CD14-positive monocyte (primary cell): Measurements from ENCODE around the gene PACC1. TPM values are rescaled to one million over a fixed set of nuclear protein-coding genes. Genes with fewer than 3 reads are reported as not detected.

Experiments
- DNase-seq, 3 donors: peaks; one replicate each; pipeline ENCODE4 v3.0.0-alpha.2; 2011 to 2022
- H2AFZ ChIP-seq: 2 replicates; pipeline ENCODE4 v1.6.0; 2012; ENCODE audit warnings: mild to moderate bottlenecking, low read depth, low read length, inconsistent platforms; ENCODE audit not compliant: insufficient read depth, poor library complexity, severe bottlenecking
- H3K27ac ChIP-seq, 2 donors: 1 replicate in 1 of 2; 2 replicates in 1 of 2; pipeline ENCODE4 v1.5.1; 2012 to 2013; ENCODE audit warnings: low read length in 2 of 2, control low read depth in 1 of 2, inconsistent platforms in 1 of 2, low read depth in 1 of 2, mild to moderate bottlenecking in 1 of 2
- H3K27me3 ChIP-seq, 2 donors: one replicate each; pipeline versions ENCODE4 v1.6.0 to v1.6.1; 2011 to 2013; ENCODE audit warnings: low read length in 2 of 2; ENCODE audit not compliant: control insufficient read depth in 2 of 2, insufficient read depth in 2 of 2
- H3K36me3 ChIP-seq, 2 donors: replicated peaks in 1 of 2; 1 replicate in 1 of 2; 2 replicates in 1 of 2; pipeline versions ENCODE4 v1.5.1 to v1.6.1; 2012 to 2013; ENCODE audit warnings: low read length in 2 of 2, control low read depth in 1 of 2, inconsistent platforms in 1 of 2, mild to moderate bottlenecking in 1 of 2; ENCODE audit not compliant: insufficient read depth in 2 of 2, control insufficient read depth in 1 of 2
- H3K4me1 ChIP-seq, 2 donors: 1 replicate in 1 of 2; 2 replicates in 1 of 2; pipeline versions ENCODE4 v1.5.1 to v1.6.1; 2012 to 2013; ENCODE audit warnings: low read length in 2 of 2, control low read depth in 1 of 2, inconsistent platforms in 1 of 2, mild to moderate bottlenecking in 1 of 2, moderate library complexity in 1 of 2; ENCODE audit not compliant: insufficient read depth in 2 of 2, control insufficient read depth in 1 of 2
- H3K4me2 ChIP-seq: replicated peaks from 2 replicates; pipeline ENCODE3; 2012; ENCODE audit warnings: low read length, moderate library complexity, mild to moderate bottlenecking; ENCODE audit not compliant: poor library complexity, severe bottlenecking; ENCODE audit errors: extremely low read depth
- H3K4me3 ChIP-seq, 3 experiments: fragments of 200-600 bp in 1 of 3; sonication (generic) in 1 of 3; replicated peaks in 1 of 3; 1 replicate in 2 of 3; 2 replicates in 1 of 3; pipeline ENCODE4 v1.5.1; 2011 to 2013; ENCODE audit warnings: low read length in 3 of 3, mild to moderate bottlenecking in 3 of 3, control low read depth in 2 of 3, low read depth in 2 of 3, inconsistent platforms in 1 of 3, moderate library complexity in 1 of 3
- H3K79me2 ChIP-seq: 2 replicates; pipeline ENCODE4 v1.6.0; 2012; ENCODE audit warnings: mild to moderate bottlenecking, control low read depth, inconsistent platforms, low read length, moderate library complexity; ENCODE audit not compliant: insufficient read depth
- H3K9ac ChIP-seq: 2 replicates; pipeline ENCODE4 v1.6.0; 2017; ENCODE audit warnings: low read length, mild to moderate bottlenecking; ENCODE audit not compliant: insufficient read depth, poor library complexity, severe bottlenecking
- H3K9me3 ChIP-seq, 2 donors: replicated peaks in 1 of 2; 1 replicate in 1 of 2; 2 replicates in 1 of 2; pipeline versions ENCODE4 v1.5.1 to v1.6.1; 2012 to 2013; ENCODE audit warnings: low read length in 2 of 2, control low read depth in 1 of 2; ENCODE audit not compliant: control insufficient read depth in 1 of 2, insufficient read depth in 1 of 2
- H4K20me1 ChIP-seq: 2 replicates; pipeline ENCODE4 v1.6.0; 2012; ENCODE audit warnings: mild to moderate bottlenecking, low read length, control low read depth, moderate library complexity; ENCODE audit not compliant: insufficient read depth
- H3K27ac Mint-ChIP-seq, 7 donors: one replicate each; pipeline ENCODE4 v1.8.0; 2020; ENCODE audit warnings: mild to moderate bottlenecking in 7 of 7, mixed read lengths in 7 of 7, moderate library complexity in 6 of 7, inconsistent platforms in 2 of 7
- H3K27me3 Mint-ChIP-seq, 3 donors: one replicate each; pipeline ENCODE4 v1.8.0; 2021 to 2022; ENCODE audit warnings: low read depth in 3 of 3, mild to moderate bottlenecking in 3 of 3, mixed read lengths in 3 of 3, moderate library complexity in 3 of 3, inconsistent platforms in 1 of 3
- H3K36me3 Mint-ChIP-seq, 2 donors: one replicate each; pipeline ENCODE4 v1.8.0; 2020; ENCODE audit warnings: mixed read lengths in 2 of 2, inconsistent platforms in 1 of 2, mild to moderate bottlenecking in 1 of 2
- H3K4me1 Mint-ChIP-seq: one replicate; pipeline ENCODE4 v1.8.0; 2020; ENCODE audit warnings: mild to moderate bottlenecking, mixed read lengths
- H3K4me3 Mint-ChIP-seq, 2 donors: one replicate each; pipeline ENCODE4 v1.8.0; 2020; ENCODE audit warnings: mild to moderate bottlenecking in 2 of 2, mixed read lengths in 2 of 2, moderate library complexity in 1 of 2
- H3K9me3 Mint-ChIP-seq, 7 donors: one replicate each; pipeline ENCODE4 v1.8.0; 2020 to 2022; ENCODE audit warnings: mixed read lengths in 7 of 7, mild to moderate bottlenecking in 6 of 7, moderate library complexity in 6 of 7, inconsistent platforms in 2 of 7
- WGBS: methylation state at CpG from one replicate; pipeline ENCODE4 v1.1.5; 2013; ENCODE audit warnings: missing lambda C conversion rate; ENCODE audit not compliant: insufficient coverage; 5-methylcytosine and 5-hydroxymethylcytosine counted together
- intact Hi-C, 2 donors: fragments of 100-400 bp; cut with micrococcal nuclease; formaldehyde crosslinking; loops; one replicate each; pipeline versions ENCODE4 v1.15.0 to v1.15.1; 2023
- polyA plus RNA-seq, 3 donors: library from polyadenylated mRNA; depleted of rRNA in 1 of 3; unstranded in 2 of 3; stranded (reverse) in 1 of 3; fragments of 300-500 nt in 2 of 3; fragments of >200 nt in 1 of 3; fragmentation: Illumina TruSeq in 2 of 3; gene quantifications; 1 replicate in 2 of 3; 2 replicates in 1 of 3; pipeline ENCODE4 v1.2.3, GENCODE V29; 2012 to 2021
- TF ChIP-seq, protein P1 (sequence below): fragments of 200-600 bp; IDR thresholded peaks from one replicate; pipeline ENCODE4 v1.8.0; 2022; ENCODE audit warnings: antibody characterized with exemption, mild to moderate bottlenecking

Gene PACC1
- polyA plus RNA-seq, 3 donors, result 14.0 to 16.6 (median 14.7) TPM

DNA sequence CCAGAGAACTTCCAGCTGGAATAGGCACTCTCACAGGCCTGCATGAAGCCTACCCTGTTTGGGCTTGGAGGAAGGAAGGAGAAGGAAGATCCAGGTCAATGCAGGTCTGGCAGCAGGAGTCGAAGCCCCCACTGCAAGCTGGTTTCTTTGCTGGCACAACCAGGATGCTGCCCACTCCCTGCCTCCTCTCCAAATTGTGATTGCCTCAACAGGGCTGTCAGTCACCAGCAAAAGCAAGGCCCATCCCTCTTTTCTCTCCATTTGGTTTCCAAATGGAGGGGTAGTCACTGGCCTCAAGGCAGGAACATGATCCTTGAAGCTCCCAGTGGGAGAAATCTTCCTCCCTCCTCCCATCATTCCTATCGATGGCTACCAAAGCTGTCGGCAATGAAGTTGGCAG lies 37.0 kb downstream of the PACC1 start:
- no peaks in the 10 kb centered on the region for H3K9me3 ChIP-seq
- intact Hi-C loops, result no loop called here
- no peak overlapping the region for H3K4me3 Mint-ChIP-seq
- peaks cover 0 to 3% (median 0%) of the 10 kb centered on the region in 7 donors for H3K9me3 Mint-ChIP-seq
- peaks cover 87 to 94% of the 10 kb centered on the region in 2 donors for H3K36me3 Mint-ChIP-seq
- peak overlapping the region in 1 of 7 donors; percentile 10 for H3K27ac Mint-ChIP-seq
- H3K4me1 ChIP-seq, result no peaks in the 10 kb centered on the region
- H2AFZ ChIP-seq, result no peak overlapping the region
- H3K27me3 Mint-ChIP-seq, result no peaks in the 10 kb centered on the region
- H3K27me3 ChIP-seq, result no peaks in the 10 kb centered on the region
- DNase-seq, result no peak
- TF ChIP-seq, protein P1, sequence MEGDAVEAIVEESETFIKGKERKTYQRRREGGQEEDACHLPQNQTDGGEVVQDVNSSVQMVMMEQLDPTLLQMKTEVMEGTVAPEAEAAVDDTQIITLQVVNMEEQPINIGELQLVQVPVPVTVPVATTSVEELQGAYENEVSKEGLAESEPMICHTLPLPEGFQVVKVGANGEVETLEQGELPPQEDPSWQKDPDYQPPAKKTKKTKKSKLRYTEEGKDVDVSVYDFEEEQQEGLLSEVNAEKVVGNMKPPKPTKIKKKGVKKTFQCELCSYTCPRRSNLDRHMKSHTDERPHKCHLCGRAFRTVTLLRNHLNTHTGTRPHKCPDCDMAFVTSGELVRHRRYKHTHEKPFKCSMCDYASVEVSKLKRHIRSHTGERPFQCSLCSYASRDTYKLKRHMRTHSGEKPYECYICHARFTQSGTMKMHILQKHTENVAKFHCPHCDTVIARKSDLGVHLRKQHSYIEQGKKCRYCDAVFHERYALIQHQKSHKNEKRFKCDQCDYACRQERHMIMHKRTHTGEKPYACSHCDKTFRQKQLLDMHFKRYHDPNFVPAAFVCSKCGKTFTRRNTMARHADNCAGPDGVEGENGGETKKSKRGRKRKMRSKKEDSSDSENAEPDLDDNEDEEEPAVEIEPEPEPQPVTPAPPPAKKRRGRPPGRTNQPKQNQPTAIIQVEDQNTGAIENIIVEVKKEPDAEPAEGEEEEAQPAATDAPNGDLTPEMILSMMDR, result no peak
- H3K4me3 ChIP-seq, result no peak overlapping the region
- no peak overlapping the region for H3K4me2 ChIP-seq
- peaks cover 51 to 98% of the 10 kb centered on the region in 2 donors for H3K36me3 ChIP-seq
- H3K4me1 Mint-ChIP-seq, result peaks cover 5% of the 10 kb centered on the region
- H4K20me1 ChIP-seq, result no peaks in the 10 kb centered on the region
- WGBS, result no CpG with 5 or more reads among the region's 3 CpGs
- no peaks in the 10 kb centered on the region for H3K79me2 ChIP-seq
- H3K27ac ChIP-seq, result no peak overlapping the region
- H3K9ac ChIP-seq, result no peak overlapping the region

DNA sequence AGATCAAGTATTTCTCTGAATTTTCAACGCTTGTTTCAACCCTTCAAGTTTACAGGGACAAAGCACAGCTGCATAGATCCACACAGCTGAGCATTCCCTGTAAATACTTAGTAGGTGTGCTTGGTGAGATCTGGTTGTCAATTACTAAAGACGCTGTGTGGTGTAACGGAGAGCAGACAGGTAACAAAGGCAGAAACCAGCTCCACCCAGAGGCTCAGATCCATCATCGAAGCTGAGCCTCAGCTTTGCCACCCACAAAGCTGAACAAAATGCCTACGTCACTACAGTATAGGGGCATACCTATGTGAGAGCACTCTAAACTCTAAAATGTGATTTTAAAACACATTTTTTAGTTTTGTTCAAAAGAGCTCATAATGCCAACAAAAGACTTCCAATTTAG lies 38.7 kb downstream of the PACC1 start:
- no peak overlapping the region for H3K27ac ChIP-seq
- H3K36me3 ChIP-seq, result peaks cover 57 to 100% of the 10 kb centered on the region in 2 donors
- H3K9ac ChIP-seq, result no peak overlapping the region
- no peak overlapping the region for H3K4me3 ChIP-seq
- no peak overlapping the region for H3K4me2 ChIP-seq
- H3K36me3 Mint-ChIP-seq, result peaks cover 85 to 94% of the 10 kb centered on the region in 2 donors
- WGBS, result no CpG with 5 or more reads among the region's 5 CpGs
- TF ChIP-seq, protein P1, result no peak
- no peak overlapping the region for H3K4me3 Mint-ChIP-seq
- no peak overlapping the region for H2AFZ ChIP-seq
- peaks cover 0 to 7% (median 0%) of the 10 kb centered on the region in 7 donors for H3K9me3 Mint-ChIP-seq
- no peaks in the 10 kb centered on the region for H3K9me3 ChIP-seq
- H3K4me1 Mint-ChIP-seq, result no peaks in the 10 kb centered on the region
- intact Hi-C loops, result no loop called here
- peak overlapping the region in 1 of 7 donors; percentile 10 for H3K27ac Mint-ChIP-seq
- no peaks in the 10 kb centered on the region for H3K79me2 ChIP-seq
- no peaks in the 10 kb centered on the region for H3K4me1 ChIP-seq
- no peaks in the 10 kb centered on the region for H3K27me3 Mint-ChIP-seq
- DNase-seq, result no peak
- no peaks in the 10 kb centered on the region for H4K20me1 ChIP-seq
- no peaks in the 10 kb centered on the region for H3K27me3 ChIP-seq
